ENCODE data around the gene CCDC192.

CCDC192 gene

DNA sequence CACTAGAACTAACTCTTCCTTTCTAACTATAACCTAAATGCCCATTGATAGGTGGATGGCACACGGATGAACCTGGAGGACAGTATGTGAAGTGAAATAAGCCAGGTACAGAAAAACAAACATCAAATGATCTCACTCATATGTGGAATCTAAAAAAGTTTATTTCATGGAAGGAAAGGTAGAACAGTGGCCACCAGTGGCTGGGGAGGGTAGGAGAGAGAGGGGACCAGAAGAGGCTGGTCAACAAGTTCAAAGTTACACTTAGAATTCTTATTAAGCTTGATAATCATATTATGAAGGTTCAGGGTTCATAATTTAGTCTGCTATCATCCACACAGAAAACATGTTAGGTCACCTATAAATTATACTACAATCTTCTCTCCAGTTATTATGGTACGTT, 272.8 kb downstream of the CCDC192 start:
- DNase-seq (ENCODE audit: low read depth in 2 of 3, low spot score in 2 of 3), result no peak

DNA sequence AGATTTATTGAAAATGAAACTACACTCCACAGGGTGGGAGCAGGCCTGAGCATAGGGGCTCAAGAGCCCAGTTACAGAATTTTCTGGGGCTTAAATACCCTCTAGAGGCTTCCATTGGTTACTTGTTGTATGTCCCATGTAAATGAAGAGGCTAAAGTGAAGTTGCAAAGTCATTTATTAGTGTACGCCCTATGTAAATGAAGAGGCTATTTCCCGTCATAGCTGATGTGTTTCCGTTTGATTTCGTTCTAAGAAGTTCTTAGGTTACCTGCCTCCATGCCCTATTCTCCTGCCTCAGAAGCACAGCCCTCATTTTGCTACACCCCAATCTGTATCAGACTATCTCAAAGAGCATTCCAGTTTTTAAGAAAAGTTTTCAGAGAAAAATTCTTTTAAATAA, 273.3 kb downstream of the CCDC192 start:
- DNase-seq (ENCODE audit: low read depth in 2 of 3, low spot score in 2 of 3), result no peak

DNA sequence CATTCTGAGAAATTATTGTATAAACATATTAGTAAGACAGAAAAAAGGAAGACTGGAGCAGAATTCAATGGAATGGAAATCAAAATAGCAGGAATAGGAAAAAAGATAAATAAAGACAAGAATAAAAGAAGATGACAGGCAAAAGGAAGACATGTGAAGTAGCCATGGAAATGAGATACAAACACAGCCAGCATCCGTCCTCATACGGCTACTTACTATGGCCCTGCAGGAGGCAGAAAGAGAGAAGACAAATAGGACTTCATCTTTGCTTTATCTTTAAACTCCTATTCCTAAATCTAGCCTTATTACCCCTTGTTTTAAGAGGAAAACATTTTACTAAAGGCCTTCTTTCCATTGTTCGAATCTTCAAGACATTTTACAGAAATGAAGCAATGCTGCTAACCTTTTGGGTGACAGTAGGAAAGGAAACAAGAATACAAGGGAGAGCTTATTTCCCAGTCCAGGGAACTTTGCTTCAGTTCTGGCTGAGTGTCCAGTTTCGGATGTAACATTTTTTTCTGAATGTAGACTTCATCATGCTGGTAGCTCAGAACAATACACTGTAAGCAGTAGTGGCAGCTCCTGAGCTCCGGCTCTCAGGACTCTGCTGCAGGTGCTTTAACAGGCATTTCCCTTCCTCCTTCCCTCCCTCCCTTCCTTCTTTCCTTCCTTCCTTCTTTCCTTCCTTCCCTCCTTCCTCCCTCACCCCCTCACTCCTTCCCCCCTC, 274.0 kb downstream of the CCDC192 start:
- no peak for DNase-seq (ENCODE audit: low read depth in 2 of 3, low spot score in 2 of 3)

DNA sequence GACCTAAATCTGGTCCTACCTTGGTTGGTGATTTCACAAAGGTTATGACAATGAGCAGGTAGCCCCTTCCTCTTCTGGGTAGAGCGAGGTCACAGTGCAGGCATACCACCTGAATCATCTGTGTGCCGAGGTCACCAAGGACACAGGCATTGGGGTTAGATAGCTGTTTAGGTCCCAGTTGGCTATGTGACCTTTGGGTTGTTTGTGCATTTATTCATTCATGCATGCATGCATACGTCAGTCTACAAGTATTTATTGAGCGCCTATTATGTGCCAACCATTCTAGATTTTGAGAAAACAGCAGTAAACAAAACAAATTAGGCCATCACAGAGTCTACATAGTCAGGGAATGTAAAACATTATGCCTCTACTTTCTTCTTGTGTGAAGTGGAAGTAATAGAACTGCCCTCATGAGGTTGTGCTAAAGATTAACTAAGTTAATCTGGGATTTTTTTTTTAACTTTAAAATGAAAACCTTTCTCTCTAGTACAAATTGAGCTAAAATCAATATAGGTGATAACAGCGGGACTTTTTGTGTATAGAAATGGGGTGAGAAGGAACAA, 275.6 kb downstream of the CCDC192 start:
- no peak for DNase-seq (ENCODE audit: low read depth in 2 of 3, low spot score in 2 of 3)

DNA sequence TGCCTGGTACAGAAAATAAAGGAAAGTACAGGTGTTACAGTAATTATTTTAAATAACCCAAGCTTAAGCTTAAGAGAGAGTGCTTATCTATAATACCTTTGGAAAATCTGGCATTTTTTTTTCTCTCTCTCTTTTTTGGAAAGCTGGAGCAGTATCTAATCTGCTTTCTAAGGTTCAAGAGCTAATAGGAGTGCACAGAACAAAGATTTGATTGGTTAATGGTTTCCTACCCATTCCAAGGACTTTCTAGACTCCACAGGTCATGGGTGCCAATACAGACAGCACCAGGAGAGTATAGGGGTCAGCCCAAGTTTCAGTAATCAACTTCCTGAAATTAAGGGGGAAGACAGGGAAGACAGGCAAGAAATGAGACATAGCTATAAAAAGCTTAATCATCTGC, 276.3 kb downstream of the CCDC192 start:
- DNase-seq (ENCODE audit: low read depth in 2 of 3, low spot score in 2 of 3), result no peak

DNA sequence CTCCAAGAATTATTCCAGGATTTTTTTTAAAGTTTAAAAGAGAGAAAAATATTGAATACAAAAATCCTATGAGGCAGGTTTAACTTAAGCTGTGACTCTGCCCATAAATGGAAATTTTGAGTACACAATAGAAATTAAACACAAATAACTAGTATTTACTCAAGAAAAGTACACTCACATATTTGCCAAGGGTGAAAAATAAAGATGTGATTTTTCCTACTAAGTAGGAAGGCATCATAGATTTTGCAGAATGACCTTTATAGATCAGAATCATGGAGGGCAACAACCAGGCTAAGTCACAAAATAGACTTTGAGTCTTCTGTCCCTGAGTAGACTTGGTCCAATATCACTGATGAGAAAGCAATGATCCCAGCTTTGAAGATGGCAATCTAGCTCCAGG, 277.7 kb downstream of the CCDC192 start:
- no peak for DNase-seq (ENCODE audit: low read depth in 2 of 3, low spot score in 2 of 3)

DNA sequence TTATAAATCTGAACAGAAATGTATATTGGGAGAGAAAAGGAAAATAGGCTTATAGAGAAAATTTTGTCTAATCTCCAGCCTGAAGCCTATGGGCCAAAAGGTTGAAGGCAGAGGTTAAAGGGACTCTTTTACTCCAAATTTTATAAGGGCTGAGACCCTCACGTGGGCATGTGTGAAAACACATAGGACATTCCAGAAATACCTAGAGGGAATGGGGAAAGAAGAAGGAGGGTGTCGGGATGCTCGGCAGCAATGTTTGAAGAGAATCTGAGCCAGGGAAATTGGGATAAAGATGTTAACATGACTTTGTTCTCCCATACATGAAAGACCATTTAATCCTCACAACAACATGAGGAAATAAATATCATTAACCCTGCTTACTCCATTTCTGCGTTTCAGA, 278.3 kb downstream of the CCDC192 start:
- DNase-seq (ENCODE audit: low read depth in 2 of 3, low spot score in 2 of 3), result no peak

DNA sequence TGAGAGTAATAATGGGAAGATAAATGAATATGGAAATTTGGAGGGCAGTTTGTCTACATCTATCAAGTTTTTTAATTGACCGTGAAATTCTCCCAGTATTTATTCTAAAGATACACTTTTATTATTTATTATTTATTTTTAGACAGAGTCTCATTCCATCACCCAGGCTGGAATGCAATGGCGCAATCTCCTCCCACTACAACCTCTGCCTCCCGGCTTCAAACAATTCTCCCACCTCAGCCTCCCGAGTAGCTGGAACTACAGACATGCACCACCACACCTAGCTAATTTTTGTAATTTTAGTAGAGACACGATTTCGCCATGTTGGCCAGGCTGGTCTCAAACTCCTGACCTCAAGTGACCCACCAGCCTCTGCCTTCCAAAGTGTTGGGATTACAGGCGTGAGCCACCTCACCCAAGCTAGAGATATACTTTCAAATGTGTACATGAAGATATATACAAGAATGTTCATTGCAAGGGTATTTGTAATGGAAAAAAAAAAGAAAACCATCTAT, 282.7 kb downstream of the CCDC192 start:
- DNase-seq (ENCODE audit: low read depth in 2 of 3, low spot score in 2 of 3), result no peak

DNA sequence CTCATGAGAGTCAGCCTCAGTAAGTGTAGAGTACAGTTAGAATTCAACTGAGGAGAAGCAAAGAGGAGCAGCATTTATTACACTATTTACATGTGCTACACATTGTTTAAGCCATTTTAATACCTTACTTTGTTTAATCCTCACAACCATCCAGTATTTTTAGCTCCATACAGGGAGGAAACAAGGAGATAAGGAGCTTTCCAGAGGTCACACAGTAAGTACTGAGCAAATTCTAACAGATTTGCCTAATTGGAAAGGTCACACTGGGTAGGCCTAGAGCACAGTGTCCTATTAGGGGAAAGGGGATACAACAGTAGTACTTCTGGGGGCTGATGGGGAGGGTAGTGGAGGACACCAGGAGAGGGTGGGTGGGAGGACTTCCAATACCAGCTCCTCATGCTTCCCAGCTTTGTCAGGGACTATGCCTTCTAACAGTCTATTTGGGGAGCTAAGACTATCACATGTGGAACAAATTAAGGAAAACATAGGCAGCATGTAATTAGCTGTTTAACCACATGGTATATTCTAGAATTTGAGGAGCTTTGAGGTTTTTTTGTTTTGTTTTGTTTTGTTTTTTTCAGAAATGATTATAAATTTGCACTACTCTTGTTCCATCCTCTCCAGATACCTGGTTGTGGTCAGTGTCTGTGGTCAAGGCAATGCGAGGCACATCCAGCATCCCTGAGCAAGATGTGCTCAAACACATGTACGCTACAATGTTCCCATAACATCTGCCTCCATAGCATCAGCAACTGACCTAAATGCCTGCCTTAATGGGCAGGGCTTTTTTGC, 284.4 kb downstream of the CCDC192 start:
- DNase-seq (ENCODE audit: low read depth in 2 of 3, low spot score in 2 of 3), result no peak

DNA sequence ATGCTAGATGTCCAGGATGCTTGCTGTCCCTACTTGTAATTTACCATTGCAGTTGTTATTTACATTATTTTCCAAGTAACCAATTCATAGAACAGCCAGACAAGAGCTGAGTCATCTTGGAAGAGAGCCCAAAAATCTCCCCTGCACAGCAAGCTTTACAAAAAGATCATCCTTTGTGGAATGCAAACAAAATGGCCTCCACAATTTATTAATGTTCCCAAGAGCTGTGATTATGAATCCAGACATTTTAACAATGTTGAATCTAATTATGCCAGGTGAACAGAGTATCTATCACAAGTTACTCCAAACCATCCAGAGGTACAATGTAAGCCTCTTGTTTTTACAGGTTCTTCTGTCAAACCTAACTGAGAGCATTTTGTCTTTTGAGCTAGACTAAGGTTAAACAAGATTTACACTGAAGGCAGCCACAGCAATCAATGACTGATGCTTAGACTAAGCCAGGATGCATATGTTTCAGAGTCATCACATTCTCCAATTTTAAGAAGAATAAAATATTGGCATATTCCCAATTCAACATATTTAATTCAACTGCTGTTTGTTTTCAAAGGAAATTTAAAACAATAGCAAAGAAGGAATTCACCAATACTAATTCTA, 285.1 kb downstream of the CCDC192 start:
- no peak for DNase-seq (ENCODE audit: low read depth in 2 of 3, low spot score in 2 of 3)
